Chondrocyte (in vitro differentiated cells): ENCODE data around the gene FYCO1. TPM values are rescaled to one million over a fixed set of nuclear protein-coding genes. Genes with fewer than 3 reads are reported as not detected.

Source experiments
- DNase-seq: peaks from one replicate; pipeline ENCODE4 v3.0.0; 2021; ENCODE audit warnings: mixed read lengths, low spot score
- H3K27ac Mint-ChIP-seq: one replicate; pipeline ENCODE4 v1.8.0; 2021; ENCODE audit warnings: mild to moderate bottlenecking, moderate library complexity, mixed read lengths; ENCODE audit not compliant: unreplicated experiment
- H3K27me3 Mint-ChIP-seq: 2 replicates; pipeline ENCODE4 v1.8.0; 2021; ENCODE audit warnings: low read depth, mixed read lengths
- H3K36me3 Mint-ChIP-seq: 2 replicates; pipeline ENCODE4 v1.8.0; 2021; ENCODE audit warnings: low read depth, mixed read lengths
- H3K4me1 Mint-ChIP-seq: 2 replicates; pipeline ENCODE4 v1.8.0; 2021; ENCODE audit warnings: low read depth, mild to moderate bottlenecking, mixed read lengths
- H3K4me3 Mint-ChIP-seq: one replicate; pipeline ENCODE4 v1.8.0; 2021; ENCODE audit warnings: mild to moderate bottlenecking, moderate library complexity, mixed read lengths; ENCODE audit not compliant: unreplicated experiment
- H3K9me3 Mint-ChIP-seq: 2 replicates; pipeline ENCODE4 v1.8.0; 2021; ENCODE audit warnings: low read depth, mixed read lengths
- total RNA-seq: library from RNA; stranded (reverse); gene quantifications from 3 replicates; pipeline ENCODE4 v1.2.1, GENCODE V29; 2021
- TF ChIP-seq, protein P1 (sequence below): fragments of 200-600 bp; sonication (generic); IDR thresholded peaks from 2 replicates; pipeline ENCODE4 v1.5.0; 2021; ENCODE audit warnings: antibody characterized with exemption, mild to moderate bottlenecking, moderate library complexity

FYCO1 gene
- total RNA-seq, 1 donor from 2014 or later, result 31.6 TPM

DNA sequence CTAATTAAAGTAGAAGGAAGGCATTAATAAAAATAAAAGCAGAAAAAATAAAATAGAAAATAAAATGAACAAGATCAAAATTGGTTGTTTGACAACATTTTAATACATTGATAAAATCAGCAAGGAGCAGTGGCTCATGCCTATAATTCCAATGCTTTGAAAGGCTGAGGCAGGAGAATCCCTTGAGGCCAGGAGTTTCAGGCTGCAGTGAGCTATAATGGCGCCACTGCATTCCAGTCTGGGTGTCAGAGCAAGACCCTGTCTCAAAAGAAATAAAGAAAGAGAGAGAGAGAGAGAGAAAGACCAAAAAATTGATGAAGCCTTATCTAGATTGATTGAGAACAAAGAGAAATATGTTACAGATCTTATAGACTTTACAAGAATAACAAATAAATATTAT is 29.5 kb upstream of the FYCO1 start:
- peaks cover 5% of the 10 kb centered on the region for H3K9me3 Mint-ChIP-seq

DNA sequence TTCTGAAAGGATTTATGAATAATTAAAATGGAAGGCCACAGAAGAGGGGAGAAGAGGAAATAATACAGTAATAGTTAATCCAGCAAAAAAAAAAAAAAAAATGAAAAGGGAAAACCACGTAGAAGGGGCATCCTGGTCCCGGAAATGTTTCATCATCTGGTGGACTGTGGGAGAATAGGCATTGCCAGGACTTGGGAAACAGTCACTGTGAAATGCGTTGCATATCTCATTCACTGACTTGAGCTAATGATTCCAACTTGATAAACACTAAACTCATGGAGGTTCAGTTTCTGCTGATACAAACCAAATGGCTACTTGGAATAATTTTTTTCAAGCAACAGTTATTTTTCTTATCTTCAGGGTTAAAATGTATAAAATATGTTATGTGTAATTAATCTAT is 28.5 kb upstream of the FYCO1 start:
- TF ChIP-seq, protein P1, sequence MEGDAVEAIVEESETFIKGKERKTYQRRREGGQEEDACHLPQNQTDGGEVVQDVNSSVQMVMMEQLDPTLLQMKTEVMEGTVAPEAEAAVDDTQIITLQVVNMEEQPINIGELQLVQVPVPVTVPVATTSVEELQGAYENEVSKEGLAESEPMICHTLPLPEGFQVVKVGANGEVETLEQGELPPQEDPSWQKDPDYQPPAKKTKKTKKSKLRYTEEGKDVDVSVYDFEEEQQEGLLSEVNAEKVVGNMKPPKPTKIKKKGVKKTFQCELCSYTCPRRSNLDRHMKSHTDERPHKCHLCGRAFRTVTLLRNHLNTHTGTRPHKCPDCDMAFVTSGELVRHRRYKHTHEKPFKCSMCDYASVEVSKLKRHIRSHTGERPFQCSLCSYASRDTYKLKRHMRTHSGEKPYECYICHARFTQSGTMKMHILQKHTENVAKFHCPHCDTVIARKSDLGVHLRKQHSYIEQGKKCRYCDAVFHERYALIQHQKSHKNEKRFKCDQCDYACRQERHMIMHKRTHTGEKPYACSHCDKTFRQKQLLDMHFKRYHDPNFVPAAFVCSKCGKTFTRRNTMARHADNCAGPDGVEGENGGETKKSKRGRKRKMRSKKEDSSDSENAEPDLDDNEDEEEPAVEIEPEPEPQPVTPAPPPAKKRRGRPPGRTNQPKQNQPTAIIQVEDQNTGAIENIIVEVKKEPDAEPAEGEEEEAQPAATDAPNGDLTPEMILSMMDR, result no peak
- Mint-ChIP-seq H3K36me3 (no peaks in the 10 kb centered on the region), H3K4me3 (no peak overlapping the region), H3K9me3 (peaks cover 5% of the 10 kb centered on the region), H3K27me3 (peaks cover 14% of the 10 kb centered on the region), H3K27ac (no peak overlapping the region), H3K4me1 (no peaks in the 10 kb centered on the region)
- no peak for DNase-seq

More for the DNA sequence above, 29.5 kb upstream of the FYCO1 start:
- Mint-ChIP-seq H3K36me3 (no peaks in the 10 kb centered on the region), H3K27ac (no peak overlapping the region), H3K4me1 (no peaks in the 10 kb centered on the region), H3K4me3 (no peak overlapping the region), H3K27me3 (peaks cover 14% of the 10 kb centered on the region)
- DNase-seq, result no peak
- TF ChIP-seq, protein P1, result no peak

DNA sequence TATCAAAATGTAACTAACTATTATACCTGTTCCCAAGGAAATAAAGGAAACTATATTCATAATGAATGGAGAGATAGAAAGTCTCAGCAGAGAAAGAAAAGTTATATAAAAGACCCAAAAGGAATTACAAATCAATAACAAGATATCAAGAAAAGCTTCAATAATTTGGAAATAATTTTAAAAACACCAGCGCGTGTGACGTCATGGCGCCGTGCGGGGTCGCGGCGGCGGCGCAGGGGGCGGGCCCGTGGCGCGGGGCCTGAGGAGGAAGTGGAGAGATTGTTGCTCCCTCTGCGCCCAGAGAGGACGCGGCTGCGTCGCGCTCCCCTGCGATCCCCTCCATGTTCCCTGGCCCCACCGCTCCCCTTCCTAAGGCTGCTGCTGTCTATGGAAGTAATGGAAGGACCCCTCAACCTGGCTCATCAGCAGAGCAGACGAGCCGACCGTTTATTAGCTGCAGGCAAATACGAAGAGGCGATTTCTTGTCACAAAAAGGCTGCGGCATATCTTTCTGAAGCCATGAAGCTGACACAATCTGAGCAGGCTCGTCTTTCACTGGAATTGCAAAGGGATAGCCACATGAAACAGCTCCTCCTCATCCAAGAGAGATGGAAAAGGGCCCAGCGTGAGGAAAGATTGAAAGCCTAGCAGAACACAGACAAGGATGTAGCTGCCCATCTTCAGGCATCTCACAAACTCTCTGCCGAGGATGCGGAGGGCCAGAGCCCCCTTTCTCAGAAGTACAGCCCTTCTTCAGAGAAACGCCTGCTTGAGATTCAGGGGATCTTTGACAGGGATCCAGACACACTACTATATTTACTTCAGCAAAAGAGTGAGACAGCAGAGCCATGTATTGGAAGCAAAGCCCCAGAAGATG is 27.5 kb upstream of the FYCO1 start:
- H3K27me3 Mint-ChIP-seq, result peaks cover 14% of the 10 kb centered on the region
- no peak overlapping the region for H3K4me3 Mint-ChIP-seq
- TF ChIP-seq, protein P1, result no peak
- no peak overlapping the region for H3K27ac Mint-ChIP-seq
- no peaks in the 10 kb centered on the region for H3K4me1 Mint-ChIP-seq
- H3K36me3 Mint-ChIP-seq, result no peaks in the 10 kb centered on the region
- no peak for DNase-seq
- peaks cover 5% of the 10 kb centered on the region for H3K9me3 Mint-ChIP-seq

DNA sequence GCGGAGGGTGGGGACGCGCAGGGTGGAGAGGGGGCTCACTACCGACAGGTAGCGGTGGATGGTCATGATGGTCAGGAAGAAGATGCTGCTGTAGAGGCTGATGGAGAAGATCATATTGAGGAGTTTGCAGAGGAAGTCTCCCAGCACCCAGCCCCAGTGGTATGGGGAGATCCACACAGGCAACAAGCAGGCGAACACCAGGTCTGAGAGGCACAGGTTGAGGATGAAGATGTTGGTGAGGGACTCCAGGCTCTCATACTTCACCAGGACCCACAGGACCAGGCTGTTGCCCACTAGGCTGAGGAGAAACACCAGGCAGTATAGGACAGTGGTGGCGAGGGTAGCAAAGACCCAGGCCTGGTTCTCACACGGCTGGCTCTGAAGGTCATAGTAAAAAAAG is 25.9 kb upstream of the FYCO1 start:
- TF ChIP-seq, protein P1, result no peak
- Mint-ChIP-seq H3K4me1 (no peaks in the 10 kb centered on the region), H3K27ac (no peak overlapping the region), H3K27me3 (peaks cover 12% of the 10 kb centered on the region), H3K4me3 (no peak overlapping the region), H3K9me3 (no peaks in the 10 kb centered on the region), H3K36me3 (no peaks in the 10 kb centered on the region)
- no peak for DNase-seq

DNA sequence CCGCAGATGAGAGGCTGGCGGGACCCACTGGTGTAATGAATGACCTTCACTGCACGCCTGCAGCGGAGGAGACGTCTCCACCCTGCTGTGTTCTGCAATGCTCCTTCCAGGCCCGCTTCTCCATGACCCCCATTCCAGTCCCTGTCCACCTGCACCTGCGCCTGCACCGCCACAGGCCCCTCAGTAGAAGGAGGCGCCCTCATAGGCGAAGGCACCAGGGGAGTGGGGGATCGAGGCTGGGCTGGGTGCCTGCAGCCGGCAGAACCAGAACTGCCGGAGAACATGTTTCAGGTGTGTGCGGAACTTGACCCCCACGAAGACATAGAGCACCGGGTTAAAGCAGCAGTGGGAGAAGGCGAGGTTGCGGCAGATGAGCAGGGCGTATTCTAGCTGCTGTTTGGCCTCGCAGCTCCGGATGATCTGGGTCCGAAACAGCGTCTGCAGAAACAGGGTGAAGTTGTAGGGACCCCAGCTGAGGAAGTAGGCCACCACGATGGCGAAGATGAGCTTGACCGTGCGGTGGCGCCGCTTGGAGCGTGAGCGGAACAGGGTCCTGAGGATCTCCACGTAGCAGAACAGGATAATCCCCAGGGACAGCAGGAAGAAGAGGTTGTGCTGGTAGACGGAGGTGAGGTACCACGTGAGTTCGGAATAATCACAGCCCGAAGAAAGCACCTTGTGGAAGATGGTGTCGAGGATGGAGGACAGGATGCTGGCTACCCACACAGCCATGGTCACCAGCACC is 25.3 kb upstream of the FYCO1 start:
- Mint-ChIP-seq H3K9me3 (no peaks in the 10 kb centered on the region), H3K4me3 (no peak overlapping the region), H3K4me1 (no peaks in the 10 kb centered on the region), H3K27ac (no peak overlapping the region), H3K27me3 (peaks cover 12% of the 10 kb centered on the region), H3K36me3 (no peaks in the 10 kb centered on the region)
- TF ChIP-seq, protein P1, result no peak
- DNase-seq, result no peak
